HCT116 (cell line): Measurements from ENCODE around the gene PRKAG3. TPM values are rescaled to one million over a fixed set of nuclear protein-coding genes. Genes with fewer than 3 reads are reported as not detected.

Source experiments
- ATAC-seq: fragments of 200-7000 bp; cut with Tn5 transposase; 2 replicates; pipeline ENCODE4 v1.9.1; 2020; ENCODE audit warnings: mild to moderate bottlenecking, moderate library complexity
- BruUV-seq: library from RNA; stranded (reverse); fragments of 400-500 nt; replicated peaks from 2 replicates; lab custom pipeline; 2021; lab: Mats Ljungman, UMichigan
- CTCF ChIA-PET: fragments of 300-600 bp; sonication (Branson Sonifier 250); formaldehyde crosslinking; loops from one replicate; lab custom pipeline; 2021; ENCODE audit warnings: antibody characterized with exemption; lab: Charles Lee
- POLR2A ChIA-PET: fragments of 300-600, 350-600 bp; sonication (Branson Sonifier 250); formaldehyde crosslinking; loops from one replicate; lab custom pipeline; 2021; ENCODE audit warnings: antibody characterized with exemption; lab: Charles Lee
- RAD21 ChIA-PET, 2 experiments: fragments of 300-600 bp; sonication (Branson Sonifier 250); formaldehyde crosslinking; loops; one replicate each; lab custom pipeline; 2023; ENCODE audit warnings: low total read pairs in 2 of 2; ENCODE audit not compliant: uncharacterized antibody in 2 of 2, unreplicated experiment in 2 of 2, low non-redundant PET in 1 of 2; lab: Charles Lee
- DNase-seq: peaks from one replicate; pipeline ENCODE4 v3.0.0-alpha.2; 2010; ENCODE audit warnings: low read depth, low spot score
- H2AFZ ChIP-seq: fragments of 200-600 bp; shearing (Covaris generic), sonication (generic); 2 replicates; pipeline ENCODE4 v1.6.1; 2017; ENCODE audit warnings: low read depth, mixed run types, mixed read lengths, antibody characterized with exemption, low read length; ENCODE audit not compliant: poor library complexity, severe bottlenecking
- H3K27ac ChIP-seq: 2 replicates; pipeline ENCODE4 v1.5.1; 2012; ENCODE audit warnings: low read depth, low read length
- H3K27me3 ChIP-seq: fragments of 200-600 bp; sonication (generic); 2 replicates; pipeline ENCODE4 v1.6.1; 2016; ENCODE audit warnings: mixed run types, low read length, mixed read lengths; ENCODE audit not compliant: insufficient read depth
- H3K36me3 ChIP-seq, 2 experiments: fragments of 200-500 bp in 1 of 2; fragments of 200-600 bp in 1 of 2; sonication (Bioruptor generic) in 1 of 2; sonication (generic) in 1 of 2; 2 replicates each; pipeline versions ENCODE4 v1.5.1 to v1.6.1; 2014 to 2016; ENCODE audit warnings: low read length in 2 of 2, inconsistent platforms in 1 of 2, mixed read lengths in 1 of 2, mixed run types in 1 of 2; ENCODE audit not compliant: insufficient read depth in 2 of 2, control insufficient read depth in 1 of 2
- H3K4me1 ChIP-seq, 2 experiments: fragments of 200-600 bp in 1 of 2; sonication (generic) in 1 of 2; 2 replicates each; pipeline versions ENCODE4 v1.5.1 to v1.6.1; 2012 to 2017; ENCODE audit warnings: low read length in 2 of 2, inconsistent platforms in 1 of 2, mild to moderate bottlenecking in 1 of 2, mixed read lengths in 1 of 2, mixed run types in 1 of 2, moderate library complexity in 1 of 2; ENCODE audit not compliant: insufficient read depth in 2 of 2, control insufficient read depth in 1 of 2
- H3K4me2 ChIP-seq: fragments of 200-600 bp; sonication (generic); 2 replicates; pipeline ENCODE4 v1.6.1; 2017; ENCODE audit warnings: mixed run types, low read length, mixed read lengths
- H3K4me3 ChIP-seq, 2 experiments: fragments of 200-600 bp in 1 of 2; sonication (generic) in 1 of 2; replicated peaks in 1 of 2; 2 replicates each; pipeline ENCODE4 v1.5.1; 2011 to 2016; ENCODE audit warnings: low read length in 2 of 2, control low read depth in 1 of 2, low read depth in 1 of 2, mild to moderate bottlenecking in 1 of 2, mixed read lengths in 1 of 2, mixed run types in 1 of 2
- H3K79me2 ChIP-seq: fragments of 200-600 bp; sonication (generic); 2 replicates; pipeline ENCODE4 v1.6.1; 2017; ENCODE audit warnings: mild to moderate bottlenecking, mixed run types, low read length, moderate library complexity, mixed read lengths; ENCODE audit not compliant: insufficient read depth
- H3K9ac ChIP-seq: fragments of 200-600 bp; sonication (generic); 2 replicates; pipeline ENCODE4 v1.6.1; 2016; ENCODE audit warnings: low read length, mixed read lengths
- H3K9me2 ChIP-seq: fragments of 200-600 bp; sonication (generic), shearing (Covaris generic); 2 replicates; pipeline ENCODE4 v1.6.1; 2017; ENCODE audit warnings: mixed run types, mild to moderate bottlenecking, moderate library complexity; ENCODE audit not compliant: insufficient read depth
- H3K9me3 ChIP-seq, 2 experiments: fragments of 200-500 bp in 1 of 2; fragments of 200-600 bp in 1 of 2; sonication (Bioruptor generic) in 1 of 2; sonication (generic) in 1 of 2; 2 replicates each; pipeline ENCODE4 v1.6.1; 2014 to 2017; ENCODE audit warnings: low read length in 2 of 2, mixed read lengths in 2 of 2, inconsistent platforms in 1 of 2, low read depth in 1 of 2, mild to moderate bottlenecking in 1 of 2, mixed run types in 1 of 2, moderate library complexity in 1 of 2; ENCODE audit not compliant: control insufficient read depth in 1 of 2, insufficient read depth in 1 of 2
- H4K20me1 ChIP-seq: fragments of 200-600 bp; sonication (generic), shearing (Covaris generic); 2 replicates; pipeline ENCODE4 v1.6.1; 2017; ENCODE audit warnings: mixed run types, mild to moderate bottlenecking, moderate library complexity; ENCODE audit not compliant: insufficient read depth
- CBX3 ChIP-seq: IDR thresholded peaks from 2 replicates; pipeline ENCODE4 v1.6.1; 2012; ENCODE audit warnings: low read depth
- ELF1 ChIP-seq: IDR thresholded peaks from 2 replicates; pipeline ENCODE4 v1.6.1; 2012; ENCODE audit warnings: low read depth, borderline replicate concordance
- EZH2 ChIP-seq: fragments of 200-600 bp; sonication (generic); IDR thresholded peaks from 2 replicates; pipeline ENCODE4 v1.6.1; 2017; ENCODE audit warnings: antibody characterized with exemption, mixed run types
- FOSL1 ChIP-seq: IDR thresholded peaks from 2 replicates; pipeline ENCODE4 v1.6.1; 2012; ENCODE audit warnings: low read depth
- POLR2AphosphoS5 ChIP-seq: IDR thresholded peaks from 2 replicates; pipeline ENCODE4 v1.6.1; 2011; ENCODE audit warnings: mild to moderate bottlenecking, low read depth, low read length, moderate library complexity
- RAD21 ChIP-seq: IDR thresholded peaks from 2 replicates; pipeline ENCODE4 v1.6.1; 2012; ENCODE audit warnings: low read depth, mild to moderate bottlenecking
- SIN3A ChIP-seq: IDR thresholded peaks from 2 replicates; pipeline ENCODE4 v1.6.1; 2012; ENCODE audit warnings: low read depth
- SP1 ChIP-seq: IDR thresholded peaks from 2 replicates; pipeline ENCODE4 v1.6.1; 2012; ENCODE audit warnings: low read depth
- TCF7L2 ChIP-seq: IDR thresholded peaks from 2 replicates; pipeline ENCODE4 v1.7.0; 2011; ENCODE audit warnings: borderline replicate concordance, inconsistent platforms; ENCODE audit not compliant: insufficient read depth, insufficient read length; ENCODE audit errors: extremely low read depth
- YY1 ChIP-seq: IDR thresholded peaks from 2 replicates; pipeline ENCODE4 v1.6.1; 2011; ENCODE audit warnings: low read length, low read depth, moderate library complexity, mild to moderate bottlenecking; ENCODE audit not compliant: insufficient replicate concordance; ENCODE audit errors: extremely low read depth
- ZFX ChIP-seq: fragments of 450-650 bp; IDR thresholded peaks from 2 replicates; pipeline ENCODE4 v1.6.1; 2017
- ZNF274 ChIP-seq: fragments of 200-500 bp; sonication (Bioruptor generic); IDR thresholded peaks from 2 replicates; pipeline ENCODE4 v1.6.1; 2014; ENCODE audit warnings: mild to moderate bottlenecking, low read depth, low read length, inconsistent platforms
- intact Hi-C: fragments of 100-400 bp; cut with micrococcal nuclease; formaldehyde crosslinking; loops from 2 replicates; pipeline ENCODE4 v1.10.0; 2022
- total RNA-seq: library from RNA; stranded (reverse); gene quantifications from one replicate; pipeline ENCODE4 v1.2.1, GENCODE V29; 2021; ENCODE audit not compliant: unreplicated experiment
- TF ChIP-seq, protein P1 (sequence below): IDR thresholded peaks from 2 replicates; pipeline ENCODE4 v1.6.1; 2012; ENCODE audit warnings: low read depth
- TF ChIP-seq, protein P2 (sequence below), 3 experiments: fragments of 200-600 bp in 1 of 3; sonication (generic) in 1 of 3; IDR thresholded peaks in 2 of 3; conservative IDR thresholded peaks in 1 of 3; 2 replicates each; pipeline ENCODE4 v1.5.1; 2012 to 2017; ENCODE audit warnings: low read depth in 2 of 3, low read length in 2 of 3, antibody characterized with exemption in 1 of 3, borderline replicate concordance in 1 of 3, control low read depth in 1 of 3, mild to moderate bottlenecking in 1 of 3, mixed read lengths in 1 of 3, mixed run types in 1 of 3, moderate library complexity in 1 of 3; ENCODE audit not compliant: insufficient read depth in 1 of 3
- TF ChIP-seq, protein P3 (sequence below): IDR thresholded peaks from 2 replicates; pipeline ENCODE4 v1.6.1; 2011; ENCODE audit warnings: mild to moderate bottlenecking, low read length, moderate library complexity; ENCODE audit not compliant: insufficient replicate concordance; ENCODE audit errors: extremely low read depth

The PRKAG3 gene
- total RNA-seq, 1 experiment from 2014 or later = not detected

DNA sequence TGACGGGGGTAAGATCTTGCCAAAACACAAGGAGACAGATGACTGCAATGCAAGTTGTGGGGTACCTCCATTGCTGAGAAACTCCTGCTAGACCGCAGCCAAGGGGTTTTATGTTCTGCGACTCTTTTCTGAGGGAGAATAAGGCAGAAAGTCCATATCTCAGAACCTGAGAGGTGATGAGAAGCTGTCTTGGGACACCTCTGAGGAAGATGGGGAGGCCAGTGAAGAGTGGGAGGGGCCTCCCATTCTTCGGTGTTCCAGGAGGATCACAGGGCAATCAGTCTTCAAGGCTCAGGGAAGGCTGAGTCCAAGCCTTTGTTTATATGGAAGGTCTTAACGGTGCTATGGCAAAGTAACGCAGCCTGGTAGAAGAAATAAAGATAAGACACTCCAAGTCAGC lies 31.6 kb downstream of the PRKAG3 start:
- no peak overlapping the region for H3K4me3 ChIP-seq
- no peaks in the 10 kb centered on the region for H3K9me2 ChIP-seq
- no peak for TF ChIP-seq POLR2AphosphoS5
- TF ChIP-seq CBX3 = no peak
- TF ChIP-seq EZH2 = no peak
- no peak for TF ChIP-seq TCF7L2
- TF ChIP-seq SIN3A = no peak
- TF ChIP-seq YY1 = no peak
- TF ChIP-seq, protein P1, sequence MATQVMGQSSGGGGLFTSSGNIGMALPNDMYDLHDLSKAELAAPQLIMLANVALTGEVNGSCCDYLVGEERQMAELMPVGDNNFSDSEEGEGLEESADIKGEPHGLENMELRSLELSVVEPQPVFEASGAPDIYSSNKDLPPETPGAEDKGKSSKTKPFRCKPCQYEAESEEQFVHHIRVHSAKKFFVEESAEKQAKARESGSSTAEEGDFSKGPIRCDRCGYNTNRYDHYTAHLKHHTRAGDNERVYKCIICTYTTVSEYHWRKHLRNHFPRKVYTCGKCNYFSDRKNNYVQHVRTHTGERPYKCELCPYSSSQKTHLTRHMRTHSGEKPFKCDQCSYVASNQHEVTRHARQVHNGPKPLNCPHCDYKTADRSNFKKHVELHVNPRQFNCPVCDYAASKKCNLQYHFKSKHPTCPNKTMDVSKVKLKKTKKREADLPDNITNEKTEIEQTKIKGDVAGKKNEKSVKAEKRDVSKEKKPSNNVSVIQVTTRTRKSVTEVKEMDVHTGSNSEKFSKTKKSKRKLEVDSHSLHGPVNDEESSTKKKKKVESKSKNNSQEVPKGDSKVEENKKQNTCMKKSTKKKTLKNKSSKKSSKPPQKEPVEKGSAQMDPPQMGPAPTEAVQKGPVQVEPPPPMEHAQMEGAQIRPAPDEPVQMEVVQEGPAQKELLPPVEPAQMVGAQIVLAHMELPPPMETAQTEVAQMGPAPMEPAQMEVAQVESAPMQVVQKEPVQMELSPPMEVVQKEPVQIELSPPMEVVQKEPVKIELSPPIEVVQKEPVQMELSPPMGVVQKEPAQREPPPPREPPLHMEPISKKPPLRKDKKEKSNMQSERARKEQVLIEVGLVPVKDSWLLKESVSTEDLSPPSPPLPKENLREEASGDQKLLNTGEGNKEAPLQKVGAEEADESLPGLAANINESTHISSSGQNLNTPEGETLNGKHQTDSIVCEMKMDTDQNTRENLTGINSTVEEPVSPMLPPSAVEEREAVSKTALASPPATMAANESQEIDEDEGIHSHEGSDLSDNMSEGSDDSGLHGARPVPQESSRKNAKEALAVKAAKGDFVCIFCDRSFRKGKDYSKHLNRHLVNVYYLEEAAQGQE = no peak
- no peak for TF ChIP-seq ZNF274
- TF ChIP-seq, protein P2, sequence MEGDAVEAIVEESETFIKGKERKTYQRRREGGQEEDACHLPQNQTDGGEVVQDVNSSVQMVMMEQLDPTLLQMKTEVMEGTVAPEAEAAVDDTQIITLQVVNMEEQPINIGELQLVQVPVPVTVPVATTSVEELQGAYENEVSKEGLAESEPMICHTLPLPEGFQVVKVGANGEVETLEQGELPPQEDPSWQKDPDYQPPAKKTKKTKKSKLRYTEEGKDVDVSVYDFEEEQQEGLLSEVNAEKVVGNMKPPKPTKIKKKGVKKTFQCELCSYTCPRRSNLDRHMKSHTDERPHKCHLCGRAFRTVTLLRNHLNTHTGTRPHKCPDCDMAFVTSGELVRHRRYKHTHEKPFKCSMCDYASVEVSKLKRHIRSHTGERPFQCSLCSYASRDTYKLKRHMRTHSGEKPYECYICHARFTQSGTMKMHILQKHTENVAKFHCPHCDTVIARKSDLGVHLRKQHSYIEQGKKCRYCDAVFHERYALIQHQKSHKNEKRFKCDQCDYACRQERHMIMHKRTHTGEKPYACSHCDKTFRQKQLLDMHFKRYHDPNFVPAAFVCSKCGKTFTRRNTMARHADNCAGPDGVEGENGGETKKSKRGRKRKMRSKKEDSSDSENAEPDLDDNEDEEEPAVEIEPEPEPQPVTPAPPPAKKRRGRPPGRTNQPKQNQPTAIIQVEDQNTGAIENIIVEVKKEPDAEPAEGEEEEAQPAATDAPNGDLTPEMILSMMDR (IDR thresholded peaks at IDR 0.05 in 2 of 3, conservative IDR thresholded peaks at IDR 0.05 in 1 of 3; ENCODE audit: borderline replicate concordance in 1 of 3, insufficient read depth in 1 of 3, low read depth in 2 of 3, low read length in 2 of 3) = no peak
- no peak for TF ChIP-seq SP1
- TF ChIP-seq, protein P3, sequence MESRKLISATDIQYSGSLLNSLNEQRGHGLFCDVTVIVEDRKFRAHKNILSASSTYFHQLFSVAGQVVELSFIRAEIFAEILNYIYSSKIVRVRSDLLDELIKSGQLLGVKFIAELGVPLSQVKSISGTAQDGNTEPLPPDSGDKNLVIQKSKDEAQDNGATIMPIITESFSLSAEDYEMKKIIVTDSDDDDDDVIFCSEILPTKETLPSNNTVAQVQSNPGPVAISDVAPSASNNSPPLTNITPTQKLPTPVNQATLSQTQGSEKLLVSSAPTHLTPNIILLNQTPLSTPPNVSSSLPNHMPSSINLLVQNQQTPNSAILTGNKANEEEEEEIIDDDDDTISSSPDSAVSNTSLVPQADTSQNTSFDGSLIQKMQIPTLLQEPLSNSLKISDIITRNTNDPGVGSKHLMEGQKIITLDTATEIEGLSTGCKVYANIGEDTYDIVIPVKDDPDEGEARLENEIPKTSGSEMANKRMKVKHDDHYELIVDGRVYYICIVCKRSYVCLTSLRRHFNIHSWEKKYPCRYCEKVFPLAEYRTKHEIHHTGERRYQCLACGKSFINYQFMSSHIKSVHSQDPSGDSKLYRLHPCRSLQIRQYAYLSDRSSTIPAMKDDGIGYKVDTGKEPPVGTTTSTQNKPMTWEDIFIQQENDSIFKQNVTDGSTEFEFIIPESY = no peak
- no peak for TF ChIP-seq FOSL1
- TF ChIP-seq ELF1 = no peak
- no peak for TF ChIP-seq ZFX
- no peak for TF ChIP-seq RAD21
- RAD21 ChIA-PET = no interaction called here
- ATAC-seq = no peak
- BruUV-seq = no TSS peak
- no peak overlapping the region for H3K4me2 ChIP-seq
- POLR2A ChIA-PET = no interaction called here
- no peaks in the 10 kb centered on the region for H4K20me1 ChIP-seq
- no peak overlapping the region for H3K9ac ChIP-seq
- DNase-seq = no peak
- H3K36me3 ChIP-seq = no peaks in the 10 kb centered on the region
- no peak overlapping the region for H2AFZ ChIP-seq
- no peak overlapping the region for H3K27ac ChIP-seq
- no peaks in the 10 kb centered on the region for H3K9me3 ChIP-seq
- intact Hi-C loops = no loop called here
- H3K4me1 ChIP-seq = no peaks in the 10 kb centered on the region
- CTCF ChIA-PET = no interaction called here
- no peaks in the 10 kb centered on the region for H3K27me3 ChIP-seq
- H3K79me2 ChIP-seq = no peaks in the 10 kb centered on the region
